ENCODE results near the gene NUBP2. TPM values are rescaled to one million over a fixed set of nuclear protein-coding genes. Genes with fewer than 3 reads are reported as not detected.

The NUBP2 gene
- total RNA-seq, 1 donor from 2014 or later, result 28.0 TPM

DNA sequence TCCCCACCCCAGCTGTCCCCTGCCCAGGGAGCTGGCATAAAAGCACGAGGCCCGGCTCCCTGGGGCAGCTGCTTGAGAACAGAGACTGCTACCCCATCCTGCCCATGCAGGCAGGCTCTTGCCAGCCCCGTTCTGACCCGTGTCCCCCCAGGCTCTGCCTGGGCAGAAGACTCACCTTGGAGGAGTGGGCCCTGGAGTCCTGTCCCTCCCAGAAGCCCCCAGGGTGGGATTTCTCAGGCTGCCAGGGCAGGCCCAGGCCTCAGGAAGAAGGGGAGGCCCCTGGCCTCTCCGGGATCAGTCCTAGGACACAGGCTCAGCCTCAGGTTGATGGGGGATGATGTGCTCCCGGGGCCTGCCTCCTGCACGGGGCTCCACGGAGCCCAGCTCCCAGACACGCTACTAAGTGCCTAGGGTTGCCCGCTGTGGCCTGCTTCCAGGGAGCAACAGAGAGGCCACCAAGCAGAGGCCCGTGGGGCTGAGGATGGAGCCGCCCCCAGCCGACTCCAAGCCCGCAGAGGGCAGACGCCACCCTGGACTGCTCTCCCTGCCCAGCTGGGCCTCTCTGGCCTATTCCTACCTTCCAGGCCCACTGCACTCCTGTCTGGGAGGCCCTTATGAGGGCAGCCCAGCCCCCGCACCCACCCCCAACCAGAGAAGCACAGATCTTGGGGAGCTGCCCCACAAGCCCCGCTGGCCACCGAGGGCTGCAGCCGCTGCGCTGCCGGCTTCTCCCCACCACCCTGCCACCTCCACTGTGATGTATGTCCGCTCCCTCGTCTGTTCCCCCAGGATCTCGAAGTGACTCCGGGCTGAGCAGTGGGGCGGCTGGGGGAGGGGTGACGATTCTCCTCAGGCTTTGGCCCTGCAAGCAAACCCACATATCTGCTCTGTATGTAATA lies 13.1 kb upstream of the NUBP2 start:
- ATAC-seq (peak; percentile 1), DNase-seq (ENCODE audit: low spot score) (no peak)
- intact Hi-C loops (cut with DNase I), result loop anchor here (5.0 kb wide), 1 partner anchor 967 kb away; the partner anchor contains the start of gene GNG13

DNA sequence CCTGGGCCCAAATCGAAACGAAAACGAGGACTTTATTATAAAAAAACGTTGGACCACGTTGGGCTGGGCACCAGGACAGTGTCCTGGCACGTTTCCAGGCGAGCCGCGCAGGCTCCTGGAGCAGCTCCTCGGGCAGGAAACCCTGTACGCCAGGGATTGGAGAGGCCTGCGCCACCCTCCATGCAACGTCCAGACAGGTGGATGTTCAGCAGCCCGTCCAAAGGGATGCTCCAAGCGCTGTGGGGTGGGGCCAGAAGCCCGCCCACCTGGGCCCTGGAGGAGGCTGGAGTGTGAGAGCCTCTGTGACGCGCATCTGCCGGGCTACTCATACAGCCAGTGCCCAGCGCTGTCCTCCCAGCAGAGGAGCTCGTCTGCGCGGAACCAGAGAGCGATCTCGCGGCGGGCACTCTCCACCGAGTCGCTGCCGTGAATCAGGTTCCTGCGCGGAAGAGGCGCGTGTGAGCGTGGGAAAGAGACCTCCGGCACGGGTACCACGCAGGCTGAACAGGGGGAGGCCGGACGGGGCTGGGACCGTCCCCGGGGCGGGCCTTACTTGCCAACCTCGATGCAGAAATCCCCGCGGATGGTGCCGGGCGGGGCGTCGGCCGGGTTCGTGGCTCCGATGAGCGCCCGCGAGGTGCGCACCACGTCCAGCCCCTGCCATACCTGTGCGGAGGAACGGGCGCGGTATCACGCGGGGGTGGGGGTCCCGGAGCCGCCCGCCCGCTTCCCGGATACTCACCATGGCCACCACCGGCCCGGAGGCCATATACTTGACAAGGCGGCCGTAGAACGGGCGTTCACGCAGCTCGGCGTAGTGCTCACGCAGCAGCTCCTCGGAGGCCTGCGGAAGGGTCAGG lies 12.2 kb upstream of the NUBP2 start:
- intact Hi-C loops (cut with DNase I), result no loop called here
- DNase-seq (ENCODE audit: low spot score) (peak; percentile 83), ATAC-seq (peak; percentile 55)

DNA sequence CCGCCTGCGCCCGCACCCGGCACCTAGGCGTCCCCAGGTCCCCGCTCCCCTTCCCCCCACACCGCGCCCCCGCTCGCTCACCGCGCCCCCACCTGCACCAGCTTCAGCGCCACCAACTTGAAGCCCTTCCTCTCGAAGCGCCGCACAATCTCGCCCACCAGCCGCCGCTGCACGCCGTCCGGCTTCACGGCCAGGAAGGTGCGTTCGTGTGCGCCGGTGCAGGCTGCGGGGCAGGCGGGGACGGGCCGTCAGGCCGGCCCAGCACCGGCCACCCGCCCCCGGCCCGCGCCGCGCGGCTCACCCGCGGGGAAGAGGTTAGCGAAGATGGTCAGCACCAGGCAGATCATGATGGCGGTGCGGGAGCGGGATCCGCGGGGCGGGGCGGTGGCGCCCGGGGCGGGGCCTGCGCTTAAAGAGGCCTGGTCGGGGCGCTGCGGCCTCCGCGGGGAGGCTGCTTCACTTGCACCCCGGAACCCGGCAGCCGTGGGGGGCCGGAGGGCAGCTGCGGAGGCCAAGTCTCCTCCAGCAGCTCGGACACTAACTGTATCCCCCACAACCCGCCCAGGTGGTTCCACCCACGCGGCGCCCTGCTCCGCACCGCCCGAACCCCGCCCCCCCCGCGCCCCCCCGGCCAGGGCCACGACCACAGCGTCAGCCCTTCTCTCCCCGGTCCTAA lies 11.4 kb upstream of the NUBP2 start, which contains the start of gene NME3:
Gene NME3, minus strand, starts transcription at position 356 of the 676 bp plus-strand sequence. Its CDS starts 9 bp downstream, at position 347.
- intact Hi-C loops (cut with DNase I), result no loop called here
- DNase-seq (ENCODE audit: low spot score), result peak; percentile 89
- ATAC-seq, result peak; percentile 45

DNA sequence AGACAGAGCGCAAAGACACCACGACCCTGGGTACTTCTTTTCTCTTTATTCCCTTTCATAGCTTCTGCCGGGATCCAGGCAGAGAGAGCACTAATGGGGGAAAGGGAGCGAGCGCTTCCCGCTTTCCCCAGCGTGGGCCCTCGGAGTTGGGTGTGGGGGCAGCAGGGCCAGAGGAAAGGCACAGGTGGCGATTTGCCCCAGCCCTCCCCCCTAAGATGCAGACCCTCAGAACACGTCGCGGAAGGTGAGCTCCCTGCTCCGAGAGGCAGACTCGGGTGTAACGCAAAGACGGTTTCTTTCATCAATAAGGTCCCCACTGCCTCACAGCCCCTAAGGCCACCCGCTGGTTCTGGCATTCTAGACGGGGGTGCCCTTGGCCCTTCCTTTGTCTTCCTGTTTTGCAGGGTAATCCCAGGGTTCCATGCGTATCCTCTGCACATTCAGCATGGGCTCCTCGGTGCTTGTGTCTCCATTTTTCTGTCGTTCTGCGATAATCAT lies 10.8 kb upstream of the NUBP2 start:
- ATAC-seq, result no peak
- intact Hi-C loops (cut with DNase I), result no loop called here

DNA sequence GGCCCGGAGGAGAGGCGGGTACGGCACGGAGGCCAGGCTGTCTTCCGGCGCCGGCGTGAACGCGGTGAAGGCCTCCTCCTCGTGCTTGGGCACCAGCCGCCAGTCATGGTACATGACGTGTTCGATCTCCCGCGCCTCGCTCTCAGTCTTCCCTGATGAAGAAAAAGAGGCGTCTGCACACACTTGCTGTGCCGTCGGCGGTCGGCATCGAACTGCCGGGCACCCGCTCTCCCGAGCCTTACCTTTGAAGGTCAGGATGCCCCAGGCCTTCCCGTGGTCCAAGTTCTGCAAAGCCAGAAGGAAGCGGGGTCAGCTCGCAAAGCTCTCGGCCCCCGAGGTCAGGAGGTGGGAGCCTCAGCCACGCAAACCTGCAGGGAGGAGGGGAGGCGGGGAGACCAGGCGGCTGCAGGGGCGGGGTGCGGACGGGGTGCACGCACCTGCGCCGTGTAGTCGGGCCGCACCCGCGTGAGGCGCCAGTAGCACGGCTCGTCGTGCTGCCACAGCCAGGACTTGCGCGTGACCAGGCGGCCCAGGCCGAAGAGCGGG lies 10.3 kb upstream of the NUBP2 start, which contains the start of gene EME2:
Gene EME2, plus strand, starts transcription at position 449 of the 546 bp plus-strand sequence. CDS start 418 bp downstream, outside the sequence.
- ATAC-seq (no peak), DNase-seq (ENCODE audit: low spot score) (no peak)
- intact Hi-C loops (cut with DNase I), result no loop called here

More for the DNA sequence above, 10.8 kb upstream of the NUBP2 start:
- DNase-seq (ENCODE audit: low spot score), result no peak

DNA sequence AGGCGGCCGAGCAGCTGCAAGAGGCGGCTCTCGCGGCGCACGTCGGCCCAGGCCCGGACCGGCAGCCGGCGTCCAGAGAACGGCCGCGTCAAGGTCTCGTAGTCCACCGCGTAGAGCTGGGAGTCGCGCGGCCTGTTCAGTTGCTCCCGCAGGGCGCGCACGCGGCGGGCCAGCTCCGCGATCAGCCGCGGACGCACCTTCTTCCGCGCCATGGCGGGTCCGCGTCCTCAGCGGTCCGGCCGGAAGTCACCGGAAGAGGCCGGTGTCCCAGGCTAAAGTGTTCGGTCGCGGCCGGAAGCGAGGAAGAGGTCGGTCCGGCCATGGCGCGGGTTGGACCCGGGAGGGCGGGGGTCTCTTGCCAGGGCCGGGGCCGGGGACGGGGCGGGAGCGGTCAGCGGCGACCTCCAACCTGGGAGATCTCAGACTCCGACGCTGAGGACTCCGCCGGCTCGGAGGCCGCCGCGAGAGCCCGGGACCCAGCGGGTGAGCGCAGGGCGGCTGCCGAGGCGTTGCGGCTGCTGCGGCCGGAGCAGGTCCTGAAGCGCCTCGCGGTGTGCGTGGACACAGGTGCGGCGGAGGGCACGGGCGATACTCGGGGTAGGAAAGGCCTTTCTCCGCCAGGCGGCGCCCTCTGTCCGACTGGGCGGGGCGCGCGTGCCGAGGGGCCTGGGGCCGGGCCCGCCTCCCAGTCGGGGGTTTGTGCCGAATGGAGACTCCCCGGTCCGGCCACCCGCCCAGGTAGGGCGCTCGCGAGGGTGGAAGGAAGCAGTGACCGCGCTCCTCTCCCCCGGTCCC lies 9.7 kb upstream of the NUBP2 start, which contains the start of gene MRPS34:
Gene MRPS34, minus strand, starts transcription at position 227 of the 795 bp plus-strand sequence. Its CDS starts 15 bp downstream, at position 212.
- peak; percentile 52 for ATAC-seq
- DNase-seq (ENCODE audit: low spot score), result peak; percentile 90
- intact Hi-C loops (cut with DNase I), result no loop called here

DNA sequence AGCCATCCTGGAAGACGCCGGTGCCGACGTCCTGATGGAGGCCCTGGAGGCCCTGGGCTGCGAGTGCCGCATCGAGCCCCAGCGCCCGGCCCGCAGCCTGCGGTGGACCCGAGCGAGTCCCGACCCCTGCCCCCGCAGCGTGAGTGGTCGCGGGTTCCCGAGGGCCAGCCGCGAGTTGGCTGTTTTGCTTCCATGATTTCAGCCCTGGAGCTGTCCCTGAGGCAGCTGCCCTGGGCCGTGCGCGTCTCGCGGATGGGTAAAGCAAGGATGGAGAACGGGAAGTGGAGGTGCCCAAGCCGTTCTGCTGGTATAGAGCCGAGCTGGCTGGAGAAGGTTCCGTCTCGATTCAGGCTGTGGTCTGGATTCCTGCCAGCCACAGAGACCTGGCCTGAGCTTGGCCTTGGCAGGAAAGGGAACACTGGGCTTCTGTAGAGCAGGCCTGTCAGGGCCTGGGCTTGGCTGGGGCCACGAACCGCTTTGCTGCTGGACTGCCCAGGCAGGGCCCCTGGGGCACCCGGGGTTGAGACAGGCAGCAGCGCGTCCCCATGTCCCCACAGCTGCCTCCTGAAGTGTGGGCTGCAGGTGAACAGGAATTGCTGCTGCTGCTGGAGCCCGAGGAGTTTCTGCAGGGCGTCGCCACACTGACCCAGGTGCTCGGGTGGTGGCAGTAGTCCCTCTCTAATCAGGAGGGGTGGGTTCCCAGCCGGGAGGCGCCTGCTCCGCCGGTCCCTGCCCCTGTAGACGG lies 8.9 kb upstream of the NUBP2 start:
- ATAC-seq, result no peak
- intact Hi-C loops (cut with DNase I), result no loop called here
- no peak for DNase-seq (ENCODE audit: low spot score)

DNA sequence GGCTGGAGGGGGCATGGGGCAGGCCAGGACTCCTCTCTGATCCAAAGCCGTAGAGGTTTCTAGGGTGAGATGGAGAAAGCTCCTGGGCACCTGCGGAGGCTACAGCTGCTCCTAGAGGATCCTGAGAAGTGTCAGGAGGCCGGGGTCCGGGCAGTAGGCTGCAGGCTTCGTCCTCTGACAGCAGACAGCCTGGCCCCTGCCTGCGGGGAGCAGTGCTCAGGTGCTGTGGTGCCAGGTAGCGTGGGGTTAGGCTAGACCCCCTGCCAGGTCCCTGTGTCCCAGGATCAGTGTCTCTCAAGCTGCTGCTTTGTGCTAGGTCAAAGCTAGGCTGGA lies 8.3 kb upstream of the NUBP2 start:
- intact Hi-C loops (cut with DNase I), result no loop called here
- DNase-seq (ENCODE audit: low spot score) (no peak), ATAC-seq (no peak)

DNA sequence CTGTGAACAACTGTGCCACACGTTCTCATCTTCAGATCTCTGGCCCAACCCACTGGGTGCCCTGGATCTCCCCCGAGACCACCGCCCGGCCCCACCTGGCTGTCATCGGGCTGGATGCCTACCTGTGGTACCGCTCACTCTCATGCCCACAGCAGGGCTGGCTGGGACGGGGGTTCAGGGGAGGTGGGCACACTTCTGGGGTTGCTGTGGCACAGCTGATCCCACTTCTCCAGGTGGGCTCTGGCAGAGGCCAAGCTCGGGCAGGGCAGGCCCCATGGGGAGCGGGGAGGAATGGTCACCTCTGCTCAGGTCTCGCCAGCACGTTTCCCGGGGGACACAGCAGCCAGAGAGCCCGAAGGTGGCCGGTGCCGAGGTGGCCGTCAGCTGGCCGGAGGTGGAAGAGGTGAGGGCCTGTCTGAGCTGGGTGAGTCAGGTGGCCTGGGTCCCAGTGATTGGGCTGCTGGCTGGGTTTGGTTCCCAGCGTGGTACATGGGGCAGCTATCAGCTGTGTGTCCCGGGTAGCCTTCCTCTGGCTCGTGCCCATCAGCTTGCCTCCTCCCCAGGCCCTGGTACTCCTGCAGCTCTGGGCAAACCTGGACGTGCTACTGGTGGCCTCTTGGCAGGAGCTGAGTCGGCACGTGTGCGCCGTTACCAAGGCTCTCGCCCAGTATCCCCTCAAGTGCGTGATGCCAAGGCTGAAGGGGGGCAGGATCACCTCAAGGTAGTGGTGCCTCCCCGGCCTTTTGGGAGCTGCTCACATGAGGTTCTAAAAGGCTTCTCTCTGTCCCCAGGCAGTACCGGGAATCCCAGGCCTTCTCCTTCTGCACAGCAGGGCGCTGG lies 7.5 kb upstream of the NUBP2 start:
- intact Hi-C loops (cut with DNase I), result no loop called here
- ATAC-seq, result no peak
- DNase-seq (ENCODE audit: low spot score), result no peak

DNA sequence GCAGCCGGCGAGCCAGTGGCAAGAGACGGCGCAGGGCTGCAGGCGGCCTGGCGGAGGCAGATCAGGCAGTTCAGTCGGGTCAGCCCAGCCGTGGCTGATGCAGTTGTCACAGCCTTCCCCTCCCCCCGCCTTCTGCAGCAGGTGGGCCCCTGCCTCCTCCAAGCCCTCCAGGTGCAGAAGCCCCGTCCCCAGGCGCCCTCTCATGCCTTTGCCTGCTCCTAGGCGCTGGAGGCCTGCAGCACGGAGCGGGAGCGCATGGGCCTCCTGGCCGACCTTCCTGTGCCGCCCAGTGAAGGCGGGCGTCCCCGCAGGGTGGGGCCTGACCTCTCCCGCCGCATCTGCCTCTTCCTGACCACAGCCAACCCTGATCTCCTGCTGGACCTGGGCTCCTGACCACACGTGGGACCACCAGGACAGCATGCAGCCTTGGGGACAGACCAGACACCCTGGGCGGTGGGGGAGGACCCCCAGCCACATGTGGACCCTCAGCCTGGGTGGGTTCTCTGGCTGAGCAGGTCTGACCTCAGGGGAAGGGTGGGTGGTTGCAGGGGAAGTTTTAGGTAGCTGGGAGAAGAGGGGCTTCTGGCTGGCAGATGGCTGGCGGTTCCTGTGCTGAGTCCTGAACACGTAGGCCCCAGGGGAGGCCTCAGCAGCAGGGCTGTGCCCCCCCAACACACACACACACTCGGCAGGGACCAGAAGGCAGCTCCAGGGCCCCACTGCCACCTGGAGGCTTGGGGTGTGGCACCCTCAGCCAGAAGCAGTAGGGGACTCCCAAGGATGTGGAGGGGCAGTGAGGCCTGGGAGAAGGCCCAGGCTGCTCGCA lies 6.7 kb upstream of the NUBP2 start:
- ATAC-seq, result no peak
- intact Hi-C loops (cut with DNase I), result no loop called here
- no peak for DNase-seq (ENCODE audit: low spot score)

DNA sequence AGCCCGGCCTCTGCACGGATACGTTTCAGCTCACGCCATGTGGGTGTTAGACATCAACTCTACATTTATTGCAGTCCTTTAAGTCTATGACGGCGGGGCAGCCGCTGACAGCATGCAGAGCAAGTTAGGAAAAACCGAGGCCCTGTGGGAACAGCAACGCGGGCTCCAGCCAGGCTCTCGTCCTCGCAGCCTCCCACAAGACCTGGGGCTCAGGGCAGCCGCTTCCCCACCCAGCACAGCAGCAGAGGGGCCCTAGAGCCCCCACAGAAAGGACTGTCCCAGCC lies 6.1 kb upstream of the NUBP2 start:
- DNase-seq (ENCODE audit: low spot score) (no peak), ATAC-seq (no peak)
- intact Hi-C loops (cut with DNase I), result no loop called here

DNA sequence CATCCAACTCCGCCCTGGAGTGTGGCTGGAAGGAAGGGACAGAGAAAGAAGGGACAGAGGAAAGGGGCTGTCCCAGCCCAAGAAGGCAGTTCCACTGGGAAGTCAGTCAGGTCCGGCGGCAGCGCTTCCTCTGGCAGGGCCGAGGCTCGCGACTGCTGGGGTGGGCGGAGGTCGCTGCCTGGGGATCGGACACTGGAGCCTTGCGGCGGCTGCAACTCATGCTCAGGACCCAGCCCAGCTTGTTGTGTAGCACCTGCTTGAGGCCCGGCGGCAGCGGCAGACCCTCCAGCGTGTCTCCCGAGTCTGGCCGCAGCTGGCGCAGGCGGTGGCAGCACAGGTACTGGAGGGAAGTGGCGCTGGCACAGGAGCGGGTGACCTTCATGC lies 5.8 kb upstream of the NUBP2 start:
- intact Hi-C loops (cut with DNase I), result no loop called here
- DNase-seq (ENCODE audit: low spot score), result no peak
- no peak for ATAC-seq

DNA sequence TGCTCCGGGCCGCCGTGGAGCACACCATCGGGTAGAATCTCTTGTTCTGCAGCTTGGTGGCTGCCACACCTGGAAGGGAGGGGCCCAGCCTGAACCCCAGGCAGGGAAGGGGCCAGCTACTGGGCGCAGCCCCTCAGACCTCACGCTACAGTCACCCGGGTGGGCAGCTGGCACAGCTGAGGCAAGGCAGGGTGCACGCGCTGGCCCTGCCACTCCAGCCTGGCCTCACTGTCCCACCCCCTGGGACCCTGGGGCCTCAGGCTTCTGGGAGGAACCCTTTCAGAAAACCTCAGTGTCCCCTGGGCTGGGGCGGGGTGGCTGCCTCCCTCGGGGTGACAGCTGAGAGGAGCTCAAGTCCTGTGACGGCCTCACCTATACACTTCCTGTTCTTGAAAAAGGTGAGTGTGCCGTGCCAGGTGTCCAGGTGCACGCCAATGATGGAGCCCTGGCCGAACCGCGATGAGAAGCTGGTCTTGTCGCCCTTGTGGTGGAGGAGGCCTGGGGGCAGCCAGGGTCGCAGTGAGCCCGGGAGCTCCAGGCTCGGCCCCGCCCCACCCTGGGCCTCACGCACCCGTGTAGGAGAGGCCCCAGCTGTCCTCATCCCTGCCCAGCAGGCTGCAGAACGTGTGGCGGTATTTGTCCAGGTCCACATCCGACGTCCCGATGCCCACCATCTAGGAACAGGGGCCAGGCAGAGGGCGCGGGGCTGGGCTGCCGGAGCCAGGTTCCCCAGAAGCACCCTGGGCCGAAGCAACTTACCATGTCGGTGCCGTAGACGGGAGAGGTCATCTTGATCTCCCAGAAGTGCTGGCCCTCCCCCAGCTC lies 5.2 kb upstream of the NUBP2 start:
- DNase-seq (ENCODE audit: low spot score) (no peak), ATAC-seq (no peak)
- intact Hi-C loops (cut with DNase I), result no loop called here

DNA sequence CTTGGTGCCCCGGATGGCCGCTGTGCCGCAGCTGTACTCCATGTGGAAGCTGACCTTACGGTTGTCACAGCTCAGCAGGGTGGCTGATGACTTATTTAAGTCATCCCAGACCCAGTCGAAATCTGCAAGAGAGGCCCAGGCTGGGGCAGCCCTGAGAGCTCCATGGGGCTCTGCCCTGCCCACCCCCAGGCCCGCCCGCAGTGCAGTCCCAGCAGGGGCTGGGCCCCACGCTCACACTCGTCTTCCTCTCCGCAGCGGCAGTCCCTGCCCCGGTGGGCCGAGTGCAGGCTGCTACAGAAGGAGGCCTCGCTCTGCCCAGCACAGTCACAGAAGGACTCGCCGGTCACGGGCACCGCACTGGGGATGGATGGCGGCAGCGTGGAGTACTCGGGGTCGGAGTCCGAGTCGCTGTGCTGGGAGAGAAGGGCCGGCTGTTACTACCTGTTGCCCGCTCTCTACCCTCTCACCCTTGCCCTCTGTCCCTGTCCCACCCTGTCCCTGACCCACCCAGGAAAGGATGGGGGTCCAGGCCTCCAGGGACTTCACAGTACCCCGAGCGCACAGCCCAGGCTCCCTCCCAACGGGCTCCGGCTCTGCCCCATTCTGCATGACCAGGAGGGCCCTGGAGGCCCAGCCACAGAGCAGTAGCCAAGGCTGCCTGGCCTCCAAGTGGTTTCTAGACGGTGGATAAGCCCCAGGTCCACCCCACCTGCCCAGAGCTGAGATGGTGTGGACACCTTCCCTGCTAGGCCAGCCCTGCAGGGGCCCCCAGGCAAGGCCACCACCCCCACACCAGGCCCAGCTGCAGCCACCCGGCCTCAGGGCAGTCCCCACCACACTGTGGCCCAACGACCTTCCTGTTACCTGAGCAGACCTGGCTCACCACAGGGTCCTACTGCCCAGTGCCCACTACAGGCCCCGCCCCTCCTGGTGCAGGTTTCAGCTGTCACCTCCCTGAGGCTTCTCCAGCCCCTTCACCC lies 4.3 kb upstream of the NUBP2 start:
- no peak for DNase-seq (ENCODE audit: low spot score)
- no peak for ATAC-seq
- intact Hi-C loops (cut with DNase I), result no loop called here

All from sciatic nerve (tissue), 2 donors.